Body of pancreas (tissue), 4 donors: Measurements from ENCODE around the gene SLC6A3.

ENCODE experiments used
- CTCF ChIP-seq, 7 experiments: fragments of 450-650 bp in 4 of 7; fragments of 200-600 bp in 3 of 7; sonication (generic) in 3 of 7; IDR thresholded peaks; one replicate each; pipeline ENCODE4 v1.5.1; 2016 to 2019; ENCODE audit warnings: antibody characterized with exemption in 7 of 7
- POLR2A ChIP-seq, 3 donors: fragments of 450-650 bp; IDR thresholded peaks; one replicate each; pipeline ENCODE4 v1.6.1; 2016; ENCODE audit warnings: antibody characterized with exemption in 3 of 3, mild to moderate bottlenecking in 2 of 3

- no peak for TF ChIP-seq CTCF (IDR thresholded peaks at IDR 0.05)
- TF ChIP-seq POLR2A (IDR thresholded peaks at IDR 0.05), result no peak
Observed at GRCh38 chr5:1466631-1467265, 21.5 kb upstream of the SLC6A3 start.
